Colonic mucosa (tissue), 4 donors: ENCODE results near the gene CCDC167. TPM values are rescaled to one million over a fixed set of nuclear protein-coding genes. Genes with fewer than 3 reads are reported as not detected.

Source experiments
- DNase-seq: peaks from one replicate; pipeline ENCODE4 v3.0.0-alpha.2; 2020
- H3K27ac ChIP-seq: fragments of 200-600 bp; one replicate; pipeline ENCODE4 v1.8.0; 2021
- H3K27me3 ChIP-seq: fragments of 200-600 bp; one replicate; pipeline ENCODE4 v1.8.0; 2021
- H3K36me3 ChIP-seq: fragments of 200-600 bp; one replicate; pipeline ENCODE4 v1.8.0; 2021
- H3K4me1 ChIP-seq: fragments of 200-600 bp; one replicate; pipeline ENCODE4 v1.8.0; 2021; ENCODE audit warnings: mild to moderate bottlenecking
- H3K4me3 ChIP-seq: fragments of 200-600 bp; one replicate; pipeline ENCODE4 v1.8.0; 2021
- H3K9ac ChIP-seq, 2 donors: one replicate each; pipeline ENCODE4 v1.7.0; 2013; ENCODE audit warnings: control low read depth in 2 of 2, low read depth in 2 of 2, low read length in 2 of 2
- H3K9me3 ChIP-seq: fragments of 200-600 bp; one replicate; pipeline ENCODE4 v1.8.0; 2021
- intact Hi-C: fragments of 100-400 bp; cut with DNase I; formaldehyde crosslinking; loops from one replicate; pipeline ENCODE4 v1.14.1; 2022
- total RNA-seq, 2 donors: library from RNA; stranded (reverse); fragmentation: NEBNext Ultra II Directional in 1 of 2; extraction: Animal tissue kit (Norgen Biotek cat#: 25700) in 1 of 2; gene quantifications; one replicate each; pipeline ENCODE4 v1.2.1, GENCODE V29; 2021
- TF ChIP-seq, protein P1 (sequence below): fragments of 200-600 bp; IDR thresholded peaks from one replicate; pipeline ENCODE4 v1.8.0; 2022; ENCODE audit warnings: antibody characterized with exemption, mild to moderate bottlenecking
- donor health status: healthy.
- donor health status: DM: no; HTN: no; CAD: no.
- donor health status: DM: no; HTN: no; CAD: no.

CCDC167 gene
- total RNA-seq, 2 donors from 2014 or later, result 11.8 to 31.8 TPM

- H3K9ac ChIP-seq, result no peak overlapping the region
- H3K27ac ChIP-seq, result no peak overlapping the region
- peak overlapping the region; percentile 67 for H3K4me3 ChIP-seq
- H3K9me3 ChIP-seq, result no peaks in the 10 kb centered on the region
- DNase-seq, result no peak
- intact Hi-C loops, result no loop called here
- TF ChIP-seq, protein P1, sequence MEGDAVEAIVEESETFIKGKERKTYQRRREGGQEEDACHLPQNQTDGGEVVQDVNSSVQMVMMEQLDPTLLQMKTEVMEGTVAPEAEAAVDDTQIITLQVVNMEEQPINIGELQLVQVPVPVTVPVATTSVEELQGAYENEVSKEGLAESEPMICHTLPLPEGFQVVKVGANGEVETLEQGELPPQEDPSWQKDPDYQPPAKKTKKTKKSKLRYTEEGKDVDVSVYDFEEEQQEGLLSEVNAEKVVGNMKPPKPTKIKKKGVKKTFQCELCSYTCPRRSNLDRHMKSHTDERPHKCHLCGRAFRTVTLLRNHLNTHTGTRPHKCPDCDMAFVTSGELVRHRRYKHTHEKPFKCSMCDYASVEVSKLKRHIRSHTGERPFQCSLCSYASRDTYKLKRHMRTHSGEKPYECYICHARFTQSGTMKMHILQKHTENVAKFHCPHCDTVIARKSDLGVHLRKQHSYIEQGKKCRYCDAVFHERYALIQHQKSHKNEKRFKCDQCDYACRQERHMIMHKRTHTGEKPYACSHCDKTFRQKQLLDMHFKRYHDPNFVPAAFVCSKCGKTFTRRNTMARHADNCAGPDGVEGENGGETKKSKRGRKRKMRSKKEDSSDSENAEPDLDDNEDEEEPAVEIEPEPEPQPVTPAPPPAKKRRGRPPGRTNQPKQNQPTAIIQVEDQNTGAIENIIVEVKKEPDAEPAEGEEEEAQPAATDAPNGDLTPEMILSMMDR, result no peak
- H3K4me1 ChIP-seq, result peaks cover 5% of the 10 kb centered on the region
- no peaks in the 10 kb centered on the region for H3K27me3 ChIP-seq
- no peaks in the 10 kb centered on the region for H3K36me3 ChIP-seq
Measured at GRCh38 chr6:37500294-37500608, 558 bp upstream of the CCDC167 start.

- no peak overlapping the region for H3K9ac ChIP-seq
- H3K27ac ChIP-seq, result no peak overlapping the region
- peaks cover 5% of the 10 kb centered on the region for H3K4me1 ChIP-seq
- no peak overlapping the region for H3K4me3 ChIP-seq
- H3K36me3 ChIP-seq, result no peaks in the 10 kb centered on the region
- TF ChIP-seq, protein P1, result no peak
- H3K9me3 ChIP-seq, result no peaks in the 10 kb centered on the region
- DNase-seq, result no peak
- intact Hi-C loops, result no loop called here
- no peaks in the 10 kb centered on the region for H3K27me3 ChIP-seq
Measured at GRCh38 chr6:37496951-37497885, 2.5 kb downstream of the CCDC167 start.

DNA sequence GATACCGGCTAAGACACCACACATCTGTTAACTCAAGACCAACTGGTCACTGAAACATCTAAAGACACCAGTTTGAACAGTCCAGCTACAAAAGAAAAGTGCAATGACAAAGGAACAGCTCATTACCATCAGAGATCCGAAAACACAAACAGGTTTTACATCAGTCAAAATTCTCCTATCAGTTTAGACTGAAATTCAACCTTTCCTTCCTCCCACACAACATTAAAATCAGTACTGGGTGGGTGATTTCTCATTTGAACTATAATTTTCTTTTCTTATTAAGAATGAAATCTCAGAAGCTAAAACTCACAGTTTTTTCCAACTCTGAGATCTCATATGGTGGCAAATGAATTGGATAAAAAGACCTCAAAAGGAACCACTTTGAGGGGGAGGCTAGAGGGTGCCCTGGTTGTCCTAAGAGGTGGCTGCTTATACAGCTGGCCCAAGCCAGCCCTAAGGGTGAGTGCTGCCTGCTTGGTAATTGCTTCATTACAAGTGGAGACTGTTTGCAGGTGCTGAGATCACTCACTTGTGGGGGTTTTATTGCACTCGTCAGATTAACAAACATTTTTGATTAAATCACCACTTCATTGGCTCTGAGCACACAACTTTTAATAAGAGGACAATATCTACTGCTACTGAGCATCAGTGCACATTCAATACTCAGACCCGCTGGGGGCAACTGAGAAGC lies 4.3 kb downstream of the CCDC167 start:
- TF ChIP-seq, protein P1, result no peak
- H3K27me3 ChIP-seq, result no peaks in the 10 kb centered on the region
- H3K4me3 ChIP-seq, result no peak overlapping the region
- H3K9me3 ChIP-seq, result no peaks in the 10 kb centered on the region
- no peak overlapping the region for H3K9ac ChIP-seq
- DNase-seq, result no peak
- H3K27ac ChIP-seq, result no peak overlapping the region
- intact Hi-C loops, result no loop called here
- H3K4me1 ChIP-seq, result peaks cover 5% of the 10 kb centered on the region
- no peaks in the 10 kb centered on the region for H3K36me3 ChIP-seq

- intact Hi-C loops, result no loop called here
Measured at GRCh38 chr6:37493661-37493995, 6.1 kb downstream of the CCDC167 start.

DNA sequence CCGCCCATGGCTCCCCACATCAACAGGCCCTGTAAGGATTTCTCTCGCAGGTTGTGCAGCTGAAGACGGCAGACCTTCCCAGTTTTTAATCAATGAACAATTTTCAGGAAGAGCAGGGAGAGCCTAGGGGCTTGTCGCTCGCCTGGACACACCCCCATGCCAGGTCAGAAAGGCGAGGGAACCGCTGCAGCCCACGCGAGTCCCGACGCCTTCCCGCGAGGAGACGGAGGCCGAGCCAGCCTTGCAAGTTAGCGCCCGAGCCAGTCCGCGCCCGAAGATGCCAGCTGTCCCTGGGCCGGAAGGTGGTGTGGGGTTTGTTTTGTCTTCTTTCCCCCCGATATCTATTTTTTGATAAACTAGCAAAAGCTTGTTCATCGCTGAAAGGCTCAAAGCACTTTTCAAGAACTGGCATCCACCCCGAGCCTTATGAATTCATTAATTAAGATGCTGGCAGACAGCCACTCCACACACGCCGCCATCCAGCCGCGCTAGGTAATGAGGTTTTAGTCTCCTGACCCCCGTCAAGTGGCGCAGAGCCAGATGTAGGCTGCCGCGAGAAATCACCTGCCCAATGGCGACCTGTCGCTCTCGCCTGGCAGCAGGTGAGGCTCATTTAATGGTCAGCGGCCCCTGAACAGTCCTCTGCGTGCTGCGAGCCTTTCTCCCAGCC lies 6.6 kb downstream of the CCDC167 start:
- H3K27me3 ChIP-seq, result no peaks in the 10 kb centered on the region
- intact Hi-C loops, result no loop called here
- no peak overlapping the region for H3K9ac ChIP-seq
- no peaks in the 10 kb centered on the region for H3K9me3 ChIP-seq
- no peak overlapping the region for H3K4me3 ChIP-seq
- TF ChIP-seq, protein P1, result no peak
- H3K27ac ChIP-seq, result no peak overlapping the region
- no peaks in the 10 kb centered on the region for H3K4me1 ChIP-seq
- no peak for DNase-seq
- H3K36me3 ChIP-seq, result no peaks in the 10 kb centered on the region

More at GRCh38 chr6:37493661-37493995, 6.1 kb downstream of the CCDC167 start:
- Histone ChIP-seq H3K9ac (no peak overlapping the region), H3K4me3 (no peak overlapping the region), H3K36me3 (no peaks in the 10 kb centered on the region), H3K4me1 (no peaks in the 10 kb centered on the region), H3K9me3 (no peaks in the 10 kb centered on the region), H3K27me3 (no peaks in the 10 kb centered on the region), H3K27ac (no peak overlapping the region)
- DNase-seq, result no peak
- TF ChIP-seq, protein P1, result no peak
